ENCODE measurements around the gene TEX13B.
"Not testable (repeated sequence)": the region's sequence is repeated elsewhere in the genome, so short reads cannot be mapped to it uniquely, and the experiment has no call there.

TEX13B gene

GRCh38 chrX:107982356-107982755 lies at the start of gene TEX13B:
TEX13B (minus strand) TSS chrX:107982370; CDS start chrX:107982127, 243 bp downstream.
- DNase-seq = no peak

- no peak for DNase-seq
Measured at GRCh38 chrX:108029928-108030711, 48.0 kb upstream of the TEX13B start.

GRCh38 chrX:108028854-108029253 lies 46.7 kb upstream of the TEX13B start:
- no peak for DNase-seq

- DNase-seq = no peak
Measured at GRCh38 chrX:108025954-108026600, 43.9 kb upstream of the TEX13B start.

GRCh38 chrX:108025376-108025775 lies 43.2 kb upstream of the TEX13B start:
- DNase-seq = no peak

GRCh38 chrX:108022491-108023089 lies 40.4 kb upstream of the TEX13B start:
- no peak for DNase-seq

- DNase-seq = no peak
Measured at GRCh38 chrX:108020631-108021030, 38.5 kb upstream of the TEX13B start.

- no peak for DNase-seq
Measured at GRCh38 chrX:108019382-108019875, 37.3 kb upstream of the TEX13B start.

- no peak for DNase-seq
Measured at GRCh38 chrX:108018656-108019381, 36.6 kb upstream of the TEX13B start.

- DNase-seq = no peak
Measured at GRCh38 chrX:108001218-108001814, 19.1 kb upstream of the TEX13B start.

GRCh38 chrX:108000751-108001150 lies 18.6 kb upstream of the TEX13B start:
- DNase-seq = no peak

- no peak for DNase-seq
Measured at GRCh38 chrX:107996124-107996523, 14.0 kb upstream of the TEX13B start.

GRCh38 chrX:107985033-107985432 lies 2.9 kb upstream of the TEX13B start:
- no peak for DNase-seq

- no peak for DNase-seq
Measured at GRCh38 chrX:107979534-107979933, 2.6 kb downstream of the TEX13B start.

GRCh38 chrX:107978707-107979307 lies 3.4 kb downstream of the TEX13B start:
- DNase-seq = no peak

- DNase-seq = no peak
Measured at GRCh38 chrX:107978071-107978470, 4.1 kb downstream of the TEX13B start.

GRCh38 chrX:107971636-107972035 lies 10.5 kb downstream of the TEX13B start:
- DNase-seq = no peak

- no peak for DNase-seq
Measured at GRCh38 chrX:107970073-107970472, 12.1 kb downstream of the TEX13B start.

GRCh38 chrX:107968623-107969022 lies 13.5 kb downstream of the TEX13B start:
- DNase-seq = no peak

- DNase-seq = not testable (repeated sequence)
Measured at GRCh38 chrX:107955337-107955736, 26.8 kb downstream of the TEX13B start.

- no peak for DNase-seq
Measured at GRCh38 chrX:107940095-107940494, 42.1 kb downstream of the TEX13B start.

GRCh38 chrX:107936434-107936730 lies 45.8 kb downstream of the TEX13B start:
- DNase-seq = no peak
